Left renal pelvis (tissue), 4 donors: ENCODE data around the gene DAB2IP. TPM values are rescaled to one million over a fixed set of nuclear protein-coding genes. Genes with fewer than 3 reads are reported as not detected.

Source experiments
- DNase-seq, 4 donors: peaks; one replicate each; pipeline ENCODE4 v3.0.0-alpha.2; 2013; ENCODE audit warnings: low read depth in 4 of 4, low spot score in 3 of 4
- polyA plus RNA-seq, 4 donors: library from polyadenylated mRNA; unstranded; fragments of 120-200 nt; gene quantifications; one replicate each; pipeline ENCODE4 v1.2.1, GENCODE V29; 2013; ENCODE audit not compliant: insufficient read length in 4 of 4

The DAB2IP gene
- polyA plus RNA-seq, 4 donors: 33.4 to 43.9 (median 39.6) TPM

DNA sequence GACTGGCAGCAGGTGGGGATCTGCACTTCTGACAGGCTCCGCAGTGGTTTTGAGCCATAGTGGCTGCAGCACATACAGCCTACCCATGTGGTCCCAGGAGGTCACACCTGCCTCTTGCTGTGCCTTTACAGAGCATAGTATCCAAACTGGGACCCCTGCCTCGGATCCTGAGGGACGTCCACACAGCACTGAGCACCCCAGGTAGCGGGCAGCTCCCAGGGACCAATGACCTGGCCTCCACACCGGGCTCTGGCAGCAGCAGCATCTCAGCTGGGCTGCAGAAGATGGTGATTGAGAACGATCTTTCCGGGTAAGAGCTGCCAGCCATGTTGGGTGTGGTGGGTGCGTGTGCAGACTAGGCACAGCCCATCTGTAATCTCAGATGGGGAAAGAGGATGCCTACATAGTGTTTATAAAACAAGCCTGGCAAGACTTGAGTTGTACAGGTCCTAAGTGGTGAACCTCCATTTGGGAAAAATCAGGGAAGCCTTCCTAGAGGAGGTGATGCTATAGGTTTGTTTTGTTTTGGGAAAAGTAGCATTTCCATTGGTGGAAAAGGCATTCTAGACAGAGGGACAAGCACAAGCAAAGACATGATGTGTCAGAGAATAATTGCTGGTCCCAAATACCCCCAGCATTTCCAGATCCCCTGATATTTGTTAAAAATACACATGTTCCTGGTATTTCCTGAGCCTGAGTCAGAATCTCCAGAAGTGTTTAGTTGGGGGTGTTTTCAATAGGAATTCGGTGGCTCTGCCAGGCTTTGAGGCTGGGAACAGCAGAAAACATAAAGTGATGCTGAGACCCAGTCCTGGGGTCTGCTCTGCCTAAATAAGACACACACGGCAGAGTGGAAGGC is 119.2 kb downstream of the DAB2IP start:
- DNase-seq: no peak

- no peak for DNase-seq
Observed at GRCh38 chr9:121771418-121771817, 120.0 kb downstream of the DAB2IP start.

DNA sequence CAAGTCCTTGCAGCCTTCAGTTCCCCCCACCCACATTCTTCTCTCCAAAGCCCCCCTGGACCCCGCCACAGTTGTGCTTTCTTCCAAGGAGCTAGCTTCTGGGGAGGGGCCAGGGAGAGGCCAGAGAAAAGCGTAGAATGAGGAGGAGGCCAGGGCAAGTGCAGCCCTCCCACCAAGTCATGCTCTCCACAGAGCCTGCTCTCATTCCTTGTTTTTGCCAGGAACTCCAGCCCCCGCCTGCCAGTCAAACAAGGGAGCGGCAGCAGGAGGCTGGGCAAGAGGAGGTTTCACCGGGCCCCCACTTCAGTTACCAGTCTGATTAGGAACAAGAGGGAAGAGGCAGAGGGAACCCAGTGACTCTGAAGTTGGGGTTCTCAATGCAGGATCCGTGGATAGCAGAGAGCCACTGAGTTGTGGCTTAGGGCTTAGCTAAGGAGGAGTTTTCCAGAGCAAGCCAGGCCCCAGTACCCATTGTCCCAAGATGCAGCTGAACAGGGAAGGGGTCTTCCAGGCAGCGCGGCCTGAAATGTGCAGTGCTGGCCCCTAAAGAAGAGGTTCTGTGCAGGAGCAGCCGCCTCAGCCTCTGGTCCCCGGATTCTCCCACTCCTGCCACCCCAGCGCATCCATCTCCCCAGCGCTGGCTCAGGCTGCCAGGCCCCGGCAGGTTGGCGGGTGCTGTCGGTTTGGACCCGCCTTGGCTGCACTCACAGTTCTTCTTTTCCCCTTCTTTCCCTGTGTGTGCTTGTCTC is 120.6 kb downstream of the DAB2IP start:
- DNase-seq: no peak

- no peak for DNase-seq
Observed at GRCh38 chr9:121772600-121773285, 121.3 kb downstream of the DAB2IP start.

DNA sequence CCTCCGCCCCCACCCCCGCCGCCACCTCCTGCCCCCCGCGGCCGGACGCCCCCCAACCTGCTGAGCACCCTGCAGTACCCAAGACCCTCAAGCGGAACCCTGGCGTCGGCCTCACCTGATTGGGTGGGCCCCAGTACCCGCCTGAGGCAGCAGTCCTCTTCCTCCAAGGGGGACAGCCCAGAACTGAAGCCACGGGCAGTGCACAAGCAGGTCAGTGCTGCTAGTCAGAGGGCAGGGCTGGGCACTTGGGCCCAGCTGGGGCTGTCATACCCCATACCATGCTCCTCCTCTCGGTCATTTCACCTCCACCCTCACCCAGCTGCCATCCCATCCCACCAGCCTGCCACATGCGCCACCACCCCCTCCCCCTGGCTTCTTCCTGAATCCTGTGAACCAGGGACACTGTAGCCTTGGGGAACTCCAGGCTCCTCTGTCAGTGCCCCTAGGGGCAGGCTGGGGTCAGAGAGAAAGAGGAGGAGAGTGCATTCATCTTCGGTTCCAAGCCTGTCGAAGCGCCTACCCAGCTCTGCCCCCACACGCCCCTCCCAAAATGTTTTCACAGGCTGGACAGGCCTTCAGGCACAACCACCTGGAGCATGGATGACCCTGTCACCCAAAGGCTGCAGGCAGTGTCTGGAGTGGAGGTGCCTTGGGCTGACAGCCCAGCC is 122.0 kb downstream of the DAB2IP start:
- DNase-seq: no peak

- DNase-seq: no peak
Observed at GRCh38 chr9:121773954-121774714, 122.7 kb downstream of the DAB2IP start.

DNA sequence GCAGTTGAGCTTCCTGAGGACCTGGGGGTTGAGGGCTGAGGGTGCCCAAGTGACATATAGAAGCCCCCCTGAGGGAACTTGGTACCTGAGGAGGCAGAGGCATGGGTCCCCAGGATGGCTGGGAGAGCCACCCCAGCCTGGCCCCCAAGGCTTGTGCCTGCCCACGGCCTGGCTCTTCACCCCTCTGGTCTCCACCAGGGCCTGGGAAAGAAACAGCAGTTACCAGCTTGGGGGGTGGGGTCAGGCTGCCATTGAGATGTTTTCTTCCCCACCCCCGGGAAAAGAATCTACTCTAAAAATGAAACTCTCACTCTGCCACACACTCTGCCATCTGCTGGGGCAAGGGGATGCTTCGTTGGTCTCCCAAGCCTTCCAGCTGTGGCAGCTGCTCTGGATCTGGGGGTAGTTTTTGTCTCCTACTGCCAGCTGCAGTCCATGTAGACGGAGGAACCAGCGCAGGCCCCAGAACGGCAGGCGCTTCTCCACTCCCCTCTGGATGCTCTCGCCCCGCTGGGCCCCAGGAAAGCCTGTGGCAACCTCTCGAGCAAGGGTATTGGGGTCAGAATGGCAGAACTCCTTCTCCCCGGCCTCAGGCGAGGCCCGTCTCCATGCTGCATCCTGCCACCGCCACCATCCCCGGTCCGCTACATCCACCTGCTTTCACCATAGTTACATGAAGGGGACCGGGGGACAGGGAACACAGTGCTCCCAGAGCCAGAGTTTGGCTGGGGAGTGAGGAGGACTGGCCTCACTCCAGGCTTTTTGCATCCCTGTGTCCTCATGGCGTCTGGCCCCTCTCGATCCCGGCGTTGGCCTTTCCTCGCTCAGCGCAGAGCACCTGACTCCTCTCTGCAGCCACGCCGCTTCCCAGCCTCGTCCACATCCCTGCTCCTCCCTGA is 123.5 kb downstream of the DAB2IP start:
- no peak for DNase-seq

DNA sequence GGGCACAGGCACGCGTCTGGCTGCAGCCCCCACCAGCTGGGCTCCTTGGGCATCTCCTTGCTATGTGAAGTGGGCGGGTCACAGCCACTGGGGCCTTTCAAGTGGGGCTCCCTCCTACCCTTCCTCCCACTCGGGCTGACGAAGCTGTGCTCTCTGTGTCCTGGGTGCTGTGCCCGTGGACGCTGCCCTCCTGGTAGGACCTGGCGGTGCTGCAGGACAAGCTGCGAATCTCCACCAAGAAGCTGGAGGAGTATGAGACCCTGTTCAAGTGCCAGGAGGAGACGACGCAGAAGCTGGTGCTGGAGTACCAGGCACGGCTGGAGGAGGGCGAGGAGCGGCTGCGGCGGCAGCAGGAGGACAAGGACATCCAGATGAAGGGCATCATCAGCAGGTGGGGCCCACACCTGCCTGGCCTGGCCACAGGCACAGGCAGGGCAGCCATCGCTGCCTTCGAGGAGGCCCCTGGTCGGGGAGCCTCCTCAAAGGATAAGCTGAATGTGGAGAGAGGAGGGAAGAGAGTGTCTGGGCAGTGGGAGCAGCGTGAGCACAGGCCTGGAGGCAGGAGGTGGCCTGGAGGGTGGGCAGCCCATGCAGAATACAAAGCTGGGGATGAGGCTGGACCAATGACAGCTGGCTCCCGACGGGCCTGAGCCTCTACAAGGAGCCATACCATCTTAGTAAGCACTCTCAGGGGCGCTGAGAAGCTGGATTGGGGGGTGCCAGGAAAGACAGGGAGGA is 124.7 kb downstream of the DAB2IP start:
- DNase-seq: no peak

DNA sequence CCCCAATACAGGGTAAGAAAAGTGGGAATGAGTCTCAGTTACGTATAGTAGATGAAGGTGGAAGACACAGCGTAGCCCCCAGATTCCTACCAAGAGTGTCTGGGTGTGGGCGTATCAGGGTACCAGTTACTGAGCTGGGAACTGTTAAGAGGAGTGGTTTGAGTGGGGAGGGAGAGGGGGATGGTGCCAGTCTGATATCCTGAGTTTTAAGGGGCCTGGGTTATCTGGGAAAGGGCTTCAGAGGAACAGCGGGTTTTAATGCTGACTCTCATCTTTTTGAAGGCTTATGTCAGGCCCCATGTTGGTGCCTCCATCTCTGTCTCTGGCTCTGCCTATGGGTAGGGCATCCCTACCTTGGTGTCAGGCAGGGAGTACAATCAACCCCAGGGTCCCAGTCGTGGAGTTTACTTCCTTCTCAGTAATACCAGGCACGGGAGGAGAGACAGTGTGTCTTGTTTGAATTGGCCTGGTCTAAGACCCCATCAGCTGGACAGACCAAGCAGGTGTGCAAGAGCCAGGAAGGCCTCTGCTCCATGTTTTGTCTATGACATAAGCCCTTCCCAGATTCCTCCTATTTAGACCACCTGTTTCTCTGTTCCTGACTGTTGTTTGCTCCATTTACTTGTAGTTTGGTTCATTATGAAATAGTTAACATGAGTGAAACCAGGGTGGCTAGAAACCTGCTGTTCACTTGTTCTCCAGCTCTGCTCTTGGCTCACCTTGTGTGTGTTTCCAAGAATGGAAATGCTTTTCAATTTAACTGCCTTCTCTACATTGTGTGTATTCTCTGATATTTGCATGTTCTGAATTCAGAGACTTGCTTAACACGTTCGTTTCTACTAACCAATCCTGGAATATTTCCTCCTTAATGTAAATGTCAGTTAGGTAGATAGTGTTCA is 125.6 kb downstream of the DAB2IP start:
- no peak for DNase-seq

DNA sequence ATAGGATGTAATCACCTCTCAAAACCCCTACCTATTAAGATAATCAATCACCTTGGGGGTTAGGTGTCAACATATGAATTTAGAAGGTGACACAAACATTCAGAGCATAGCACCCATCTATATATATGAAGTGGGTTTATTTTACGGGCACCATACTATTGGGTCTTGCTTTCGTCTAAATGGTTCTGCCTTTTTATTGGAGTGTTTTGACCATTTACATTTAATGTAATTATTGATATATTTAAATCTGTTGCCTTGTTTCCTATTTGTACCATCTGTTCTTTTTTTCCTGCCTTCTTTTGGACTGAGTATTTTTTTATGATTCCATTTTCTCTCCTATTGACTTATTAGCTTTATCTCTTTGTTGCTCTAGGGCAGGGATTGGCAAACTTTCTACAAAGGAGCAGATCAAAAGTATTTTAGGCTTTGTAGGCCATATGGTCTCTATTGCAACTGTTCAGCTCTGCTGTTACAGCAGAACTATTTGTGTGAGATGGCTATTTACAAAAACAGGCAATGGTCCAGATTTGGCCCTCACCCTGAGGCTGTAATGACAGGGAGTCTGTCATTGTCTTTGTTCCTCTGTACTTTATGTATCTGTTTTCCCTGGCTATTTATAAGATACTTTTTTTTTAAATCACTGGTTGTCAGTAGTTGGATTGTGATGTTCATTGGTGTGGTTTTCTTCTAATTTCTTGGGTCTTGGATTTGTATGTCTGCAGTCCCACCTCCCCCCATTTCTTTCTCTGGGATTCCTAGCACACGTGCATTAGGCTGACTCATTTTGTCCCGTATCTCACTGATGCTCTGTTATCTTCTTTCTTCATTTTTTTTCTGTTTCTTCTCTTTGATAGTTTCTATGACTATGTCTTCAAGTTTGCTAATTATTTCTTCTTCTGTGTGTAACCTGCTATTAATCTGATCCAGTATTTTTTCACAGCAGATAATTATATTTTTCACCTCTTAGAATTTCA is 127.1 kb downstream of the DAB2IP start:
- no peak for DNase-seq

DNA sequence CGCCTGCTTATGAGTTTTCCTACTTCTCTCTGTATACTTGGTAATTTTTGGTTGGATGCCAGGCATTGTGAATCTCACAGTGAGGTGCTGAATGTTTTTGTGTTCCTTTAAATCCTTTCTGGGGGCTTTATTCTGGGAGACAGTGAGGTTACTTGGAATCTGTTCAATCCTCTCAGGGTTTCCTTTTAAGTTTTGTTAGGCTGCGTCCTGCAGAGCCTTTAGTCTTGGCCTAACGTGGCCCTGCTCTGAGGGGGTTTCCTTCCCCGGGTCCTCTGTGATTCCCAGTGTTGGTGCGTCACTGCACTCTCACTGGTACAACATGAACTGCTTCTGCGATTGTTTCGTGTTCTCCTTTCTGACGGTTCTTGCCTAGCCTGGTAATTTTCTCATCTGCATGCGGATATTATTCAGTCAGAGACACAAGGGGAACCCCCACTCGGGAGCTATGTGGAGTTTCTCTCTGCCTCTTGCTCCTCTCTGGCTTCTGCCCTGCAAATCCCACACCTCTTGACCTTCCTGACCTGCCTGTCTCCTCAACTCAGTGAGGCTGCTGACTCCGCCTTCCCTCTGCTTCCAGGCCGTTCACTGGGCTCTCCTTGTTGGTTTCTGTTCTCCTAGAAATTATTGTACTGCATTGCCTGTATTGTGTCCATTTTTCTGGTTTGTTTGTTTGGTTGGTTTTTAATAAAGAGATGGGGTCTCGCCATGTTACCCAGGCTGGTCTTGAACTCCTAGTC is 128.1 kb downstream of the DAB2IP start:
- DNase-seq: no peak

GRCh38 chr9:121780177-121781040 is 129.0 kb downstream of the DAB2IP start:
- DNase-seq: no peak

- no peak for DNase-seq
Observed at GRCh38 chr9:121781145-121781548, 129.7 kb downstream of the DAB2IP start.

DNA sequence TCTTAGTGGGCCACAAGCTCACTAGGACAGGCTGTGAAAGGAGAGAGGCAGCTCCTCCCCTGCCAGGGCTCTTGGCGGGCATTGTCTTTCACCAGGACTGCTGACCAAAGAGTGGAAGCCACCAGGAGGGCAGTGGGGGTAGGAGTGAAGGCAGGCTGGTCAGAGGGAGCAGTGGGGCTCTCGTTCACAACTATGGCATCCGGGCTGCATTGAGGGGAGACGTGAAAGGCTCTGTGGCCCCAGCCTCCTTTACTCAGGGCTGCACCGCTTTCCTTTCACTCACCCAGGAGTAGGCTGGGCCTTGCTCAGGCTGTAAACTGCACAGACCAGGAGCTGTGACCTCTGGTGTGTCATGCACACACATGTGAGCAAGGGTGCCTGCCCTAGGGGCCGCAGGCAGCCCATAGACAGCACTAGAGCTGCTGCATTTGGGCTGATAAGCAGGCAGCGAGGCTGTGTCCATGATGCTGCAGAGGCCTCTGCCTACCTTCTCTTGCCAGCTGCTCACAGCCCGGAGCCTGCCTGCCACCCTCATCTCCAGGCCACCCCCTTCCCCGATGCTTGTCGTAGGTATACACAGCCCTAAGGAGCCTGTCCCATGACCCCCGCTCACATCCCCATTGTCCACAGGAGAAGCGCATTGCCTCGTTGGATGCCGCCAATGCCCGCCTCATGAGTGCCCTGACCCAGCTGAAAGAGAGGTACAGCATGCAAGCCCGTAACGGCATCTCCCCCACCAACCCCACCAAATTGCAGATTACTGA is 130.4 kb downstream of the DAB2IP start:
- no peak for DNase-seq
